ENCODE results near the gene PARVA.

- TF ChIP-seq POLR2AphosphoS5 (IDR thresholded peaks at IDR 0.05; ENCODE audit: control insufficient read depth, insufficient read depth, low read depth, low read length), result no peak
- TF ChIP-seq CHD1 (IDR thresholded peaks at IDR 0.05; ENCODE audit: low read length), result no peak
- no peak for TF ChIP-seq HDAC2 (IDR thresholded peaks at IDR 0.05)
- TF ChIP-seq KLF16 (IDR thresholded peaks at IDR 0.05), result no peak
These were observed 130.0 kb downstream of the PARVA start for GRCh38 chr11:12507391-12507790.

All from K562 (cell line).